ENCODE data around the gene LPAR3.

Gene LPAR3

GRCh38 chr1:84780000-84780716 is 112.8 kb downstream of the LPAR3 start:
- Histone ChIP-seq H3K4me3 (IDR thresholded peaks at IDR 0.05; ENCODE audit: insufficient read depth, low read depth, low read length) (no peak overlapping the region), H3K4me1 (ENCODE audit: low read depth, poor library complexity, severe bottlenecking) (no peaks in the 10 kb centered on the region), H3K27ac (no peak overlapping the region), H3K79me2 (ENCODE audit: insufficient read depth, low read depth) (no peaks in the 10 kb centered on the region), H3K4me2 (no peak overlapping the region), H3K27me3 (ENCODE audit: insufficient read depth, low read depth) (no peaks in the 10 kb centered on the region), H3K9ac (no peak overlapping the region), H4K20me1 (ENCODE audit: insufficient read depth) (no peaks in the 10 kb centered on the region), H2AFZ (ENCODE audit: low read depth) (no peak overlapping the region), H3K36me3 (ENCODE audit: insufficient read depth) (no peaks in the 10 kb centered on the region)
- TF ChIP-seq CTCF (conservative IDR thresholded peaks at IDR 0.05; ENCODE audit: low read depth, low read length) = no peak

- Histone ChIP-seq H3K79me2 (ENCODE audit: insufficient read depth, low read depth) (no peaks in the 10 kb centered on the region), H3K9ac (no peak overlapping the region), H4K20me1 (ENCODE audit: insufficient read depth) (no peaks in the 10 kb centered on the region), H3K27ac (no peak overlapping the region), H2AFZ (ENCODE audit: low read depth) (no peak overlapping the region), H3K27me3 (ENCODE audit: insufficient read depth, low read depth) (no peaks in the 10 kb centered on the region), H3K4me3 (IDR thresholded peaks at IDR 0.05; ENCODE audit: insufficient read depth, low read depth, low read length) (no peak overlapping the region), H3K36me3 (ENCODE audit: insufficient read depth) (no peaks in the 10 kb centered on the region), H3K4me2 (no peak overlapping the region), H3K4me1 (ENCODE audit: low read depth, poor library complexity, severe bottlenecking) (no peaks in the 10 kb centered on the region)
- no peak for TF ChIP-seq CTCF (conservative IDR thresholded peaks at IDR 0.05; ENCODE audit: low read depth, low read length)
These were observed 116.4 kb downstream of the LPAR3 start for GRCh38 chr1:84776639-84777038.

GRCh38 chr1:84775535-84775920 is 117.5 kb downstream of the LPAR3 start:
- no peaks in the 10 kb centered on the region for H3K27me3 ChIP-seq (ENCODE audit: insufficient read depth, low read depth)
- H3K4me2 ChIP-seq = no peak overlapping the region
- no peak overlapping the region for H3K27ac ChIP-seq
- no peak overlapping the region for H3K9ac ChIP-seq
- no peak for TF ChIP-seq CTCF (conservative IDR thresholded peaks at IDR 0.05; ENCODE audit: low read depth, low read length)
- H3K36me3 ChIP-seq (ENCODE audit: insufficient read depth) = no peaks in the 10 kb centered on the region
- no peaks in the 10 kb centered on the region for H4K20me1 ChIP-seq (ENCODE audit: insufficient read depth)
- no peak overlapping the region for H2AFZ ChIP-seq (ENCODE audit: low read depth)
- H3K4me3 ChIP-seq (IDR thresholded peaks at IDR 0.05; ENCODE audit: insufficient read depth, low read depth, low read length) = no peak overlapping the region
- H3K79me2 ChIP-seq (ENCODE audit: insufficient read depth, low read depth) = no peaks in the 10 kb centered on the region
- H3K4me1 ChIP-seq (ENCODE audit: low read depth, poor library complexity, severe bottlenecking) = no peaks in the 10 kb centered on the region

- H4K20me1 ChIP-seq (ENCODE audit: insufficient read depth) = no peaks in the 10 kb centered on the region
- no peak overlapping the region for H3K9ac ChIP-seq
- H3K27me3 ChIP-seq (ENCODE audit: insufficient read depth, low read depth) = no peaks in the 10 kb centered on the region
- no peaks in the 10 kb centered on the region for H3K4me1 ChIP-seq (ENCODE audit: low read depth, poor library complexity, severe bottlenecking)
- no peaks in the 10 kb centered on the region for H3K36me3 ChIP-seq (ENCODE audit: insufficient read depth)
- no peaks in the 10 kb centered on the region for H3K79me2 ChIP-seq (ENCODE audit: insufficient read depth, low read depth)
- TF ChIP-seq CTCF (conservative IDR thresholded peaks at IDR 0.05; ENCODE audit: low read depth, low read length) = no peak
- H2AFZ ChIP-seq (ENCODE audit: low read depth) = no peak overlapping the region
- H3K27ac ChIP-seq = no peak overlapping the region
- H3K4me2 ChIP-seq = no peak overlapping the region
- H3K4me3 ChIP-seq (IDR thresholded peaks at IDR 0.05; ENCODE audit: insufficient read depth, low read depth, low read length) = no peak overlapping the region
These were observed 118.1 kb downstream of the LPAR3 start for GRCh38 chr1:84774669-84775534.

All from KMS-11 (cell line).